HUDEP-2 (cell line): ENCODE data around the gene IQCE.
"Not testable (repeated sequence)": the region's sequence is repeated elsewhere in the genome, so short reads cannot be mapped to it uniquely, and the experiment has no call there.

Experiments
- DNase-seq, 76 experiments: peaks; one replicate each; lab custom pipeline; 2025; ENCODE audit not compliant: unreplicated experiment in 76 of 76; lab: John Stamatoyannopoulos, UW

Gene IQCE

GRCh38 chr7:2573761-2574160 lies 15.0 kb downstream of the IQCE start:
- DNase-seq = peak in 5 of 76 experiments; percentile 11 to 36 (median 19)

GRCh38 chr7:2575046-2575732 lies 16.4 kb downstream of the IQCE start:
- no peak for DNase-seq

- no peak for DNase-seq
Observed at GRCh38 chr7:2575733-2576340, 17.1 kb downstream of the IQCE start.

DNA sequence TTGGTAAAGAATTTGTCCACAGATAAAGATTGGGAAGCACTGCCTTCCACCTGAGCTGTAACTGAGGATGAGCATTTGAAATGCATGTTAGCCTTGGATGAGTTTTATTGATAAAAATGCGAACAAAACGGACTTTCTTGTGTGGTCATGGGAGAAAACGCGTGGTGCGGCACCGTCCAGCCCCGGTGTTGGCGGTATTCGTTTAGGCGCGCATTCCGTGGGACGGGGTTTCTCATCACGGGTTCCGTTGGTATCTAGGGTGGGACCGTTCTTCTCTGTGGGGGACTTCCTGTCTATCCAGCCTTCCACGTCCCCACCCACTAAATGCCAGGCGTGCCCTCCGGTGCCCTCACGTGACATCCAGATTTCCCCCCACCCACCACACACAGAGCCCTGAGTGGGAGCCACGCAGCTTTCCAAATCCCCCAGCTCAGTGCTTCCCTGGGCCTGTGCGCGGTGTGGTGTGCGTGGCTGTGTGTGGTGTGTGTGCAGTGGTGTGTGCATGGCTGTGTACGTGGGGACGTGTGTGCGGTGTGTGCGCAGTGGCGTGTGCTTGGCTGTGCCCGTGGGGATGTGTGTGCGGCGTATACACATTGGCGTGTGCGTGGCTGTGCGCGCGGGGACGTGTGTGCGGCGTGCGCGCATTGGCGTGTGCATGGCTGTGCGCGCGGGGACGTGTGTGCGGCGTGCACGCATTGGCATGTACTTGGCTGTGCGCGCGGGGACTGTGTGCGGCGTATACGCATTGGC lies 18.1 kb downstream of the IQCE start:
- no peak for DNase-seq

GRCh38 chr7:2577914-2578680 lies 19.3 kb downstream of the IQCE start:
- no peak for DNase-seq

- DNase-seq = no peak
Observed at GRCh38 chr7:2580636-2581035, 21.9 kb downstream of the IQCE start.

GRCh38 chr7:2582006-2582735 lies 23.4 kb downstream of the IQCE start:
- DNase-seq = no peak

- DNase-seq = no peak
Observed at GRCh38 chr7:2583798-2584580, 25.2 kb downstream of the IQCE start.

GRCh38 chr7:2585446-2585845 lies 26.7 kb downstream of the IQCE start:
- DNase-seq = no peak

DNA sequence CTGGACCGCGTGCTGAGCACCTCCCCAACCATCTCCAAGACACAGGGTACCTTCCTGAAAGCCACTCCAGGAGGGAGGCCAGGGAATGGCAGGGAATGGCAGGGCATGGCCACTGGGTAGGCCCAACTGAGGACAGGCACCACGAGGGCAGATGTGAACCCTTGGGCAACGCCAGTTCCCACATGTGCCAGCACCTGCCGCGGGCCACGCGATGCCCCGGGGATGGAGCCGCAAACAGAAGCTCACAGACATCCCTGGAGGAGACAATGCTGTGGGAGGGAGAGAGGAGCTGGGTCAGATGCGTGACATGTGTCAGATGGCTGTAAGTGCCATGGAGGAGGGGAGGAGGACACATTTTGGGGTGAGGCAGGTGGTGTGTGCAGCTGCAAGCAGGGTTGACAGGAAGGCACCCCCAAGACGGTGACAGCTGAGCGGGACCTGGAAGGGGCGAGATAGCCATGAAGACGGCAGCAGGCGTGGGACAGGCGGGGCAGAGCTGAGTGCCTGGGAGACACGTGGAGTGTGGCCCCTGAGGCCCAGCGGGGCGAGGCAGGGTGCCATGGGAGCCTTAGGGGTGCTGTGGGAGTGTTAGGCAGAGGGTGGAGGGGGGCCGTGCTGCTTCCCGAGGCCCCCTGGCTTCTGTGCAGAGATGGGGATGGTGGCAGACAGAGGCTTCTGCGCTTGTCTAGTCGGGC lies 27.7 kb downstream of the IQCE start:
- no peak for DNase-seq

DNA sequence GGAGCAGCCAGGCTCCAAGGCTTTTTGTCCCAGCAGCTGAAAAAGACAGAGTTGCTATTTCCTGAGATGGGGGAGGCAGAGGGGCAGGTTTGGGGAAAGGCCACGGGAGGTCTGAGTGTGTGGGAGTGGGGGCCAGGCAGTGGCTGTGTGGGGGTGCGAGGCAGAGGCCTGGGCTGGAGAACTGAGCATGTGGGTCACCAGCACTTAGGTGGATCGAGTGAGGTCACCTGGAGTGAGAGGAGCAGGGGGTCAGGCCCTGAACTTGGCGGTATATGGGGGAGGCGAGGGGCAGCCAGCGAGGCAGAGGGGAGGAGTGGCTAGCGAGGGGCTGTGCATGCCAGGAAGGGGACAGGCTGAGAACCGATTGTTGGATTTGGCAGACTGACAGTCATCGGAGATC lies 28.4 kb downstream of the IQCE start:
- no peak for DNase-seq

DNA sequence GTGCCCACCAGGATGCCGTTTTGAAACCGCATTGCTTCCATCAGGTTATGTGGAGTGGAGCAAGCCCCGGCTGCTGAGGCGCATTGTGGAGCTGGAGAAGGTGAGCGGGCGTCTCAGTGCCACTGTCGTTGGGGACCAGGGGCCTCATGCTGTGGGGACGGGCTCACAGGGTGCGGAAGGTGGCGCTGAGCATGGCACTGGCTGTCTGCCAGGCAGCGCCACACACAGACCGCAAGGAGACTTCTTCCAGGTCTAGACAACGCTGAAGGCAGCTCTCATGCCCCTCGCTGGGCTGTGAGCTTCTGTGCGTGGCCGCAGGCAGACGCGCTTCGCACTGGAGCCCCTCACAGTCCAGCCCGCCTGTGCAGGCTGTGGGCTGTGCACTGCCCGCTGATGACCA lies 29.0 kb downstream of the IQCE start:
- DNase-seq = no peak

DNA sequence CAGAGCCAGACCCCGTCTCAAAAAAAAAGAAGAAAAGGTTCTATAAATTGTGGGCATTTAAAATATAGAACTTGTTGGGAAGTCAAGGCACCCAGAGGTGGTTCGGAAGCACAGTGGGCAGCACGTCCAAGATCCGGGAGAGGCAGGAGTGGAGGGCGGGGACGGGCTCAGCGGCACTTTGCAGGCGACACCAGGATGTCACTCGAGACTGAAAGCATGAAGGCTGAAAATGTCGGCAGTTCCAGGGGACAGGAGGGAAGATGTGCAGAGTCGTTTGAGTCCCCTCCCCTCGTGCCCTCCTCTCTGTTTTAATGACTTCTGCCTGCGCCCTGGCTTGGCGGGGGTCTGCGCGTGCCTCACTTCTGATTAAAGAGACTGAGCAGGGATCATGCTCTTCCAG lies 30.6 kb downstream of the IQCE start:
- no peak for DNase-seq

DNA sequence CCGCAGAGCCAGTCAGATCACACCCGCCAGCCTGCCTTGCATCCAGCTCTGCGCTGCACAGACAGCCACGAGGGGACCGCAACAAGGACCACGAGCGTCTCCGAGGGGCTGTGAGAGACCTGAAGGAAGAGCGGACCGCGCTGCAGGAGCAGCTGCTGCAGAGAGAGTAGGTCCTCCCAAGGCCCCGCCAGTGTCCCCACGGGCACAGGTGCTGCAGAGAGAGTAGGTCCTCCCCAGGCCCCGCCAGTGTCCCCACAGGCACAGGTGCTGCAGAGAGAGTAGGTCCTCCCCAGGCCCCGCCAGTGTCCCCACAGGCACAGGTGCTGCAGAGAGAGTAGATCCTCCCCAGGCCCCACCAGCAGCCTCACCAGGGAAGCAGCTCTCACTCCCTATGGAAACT lies 31.2 kb downstream of the IQCE start:
- not testable (repeated sequence) for DNase-seq

- no peak for DNase-seq
Observed at GRCh38 chr7:2592375-2592865, 33.6 kb downstream of the IQCE start.

- no peak for DNase-seq
Observed at GRCh38 chr7:2593036-2593727, 34.4 kb downstream of the IQCE start.

GRCh38 chr7:2594599-2594998 lies 35.8 kb downstream of the IQCE start:
- no peak for DNase-seq

GRCh38 chr7:2595258-2595860 lies 36.6 kb downstream of the IQCE start:
- DNase-seq = no peak
